Suppressor macrophage (primary cell): Measurements from ENCODE around the gene SDHB.

Experiments
- DNase-seq, 4 experiments: peaks; one replicate each; pipeline ENCODE4 v3.0.0-alpha.2; 2020 to 2022

Gene SDHB

GRCh38 chr1:16986113-16986512, 67.7 kb downstream of the SDHB start:
- no peak for DNase-seq

GRCh38 chr1:16984717-16985116, 69.1 kb downstream of the SDHB start:
- no peak for DNase-seq

DNA sequence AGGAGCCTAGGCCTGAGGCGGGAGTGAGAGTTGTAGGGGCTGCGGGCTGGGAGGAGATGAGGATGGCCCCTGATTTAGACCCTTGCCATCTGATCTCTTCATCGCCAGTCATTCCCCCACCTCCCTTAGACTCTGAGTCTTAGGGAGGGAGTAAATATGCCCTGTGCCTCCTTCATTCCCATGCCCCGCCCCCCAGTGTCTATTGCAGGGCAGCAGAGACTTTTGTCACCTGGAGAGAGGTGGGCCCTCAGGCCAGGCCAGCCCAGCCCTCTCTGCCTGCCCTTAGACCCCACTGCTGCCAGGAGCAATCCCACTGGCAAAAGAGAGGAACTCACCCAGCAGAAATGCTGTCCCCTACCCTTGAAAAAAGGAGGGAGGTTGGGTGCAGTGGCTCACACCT, 70.2 kb downstream of the SDHB start:
- no peak for DNase-seq

DNA sequence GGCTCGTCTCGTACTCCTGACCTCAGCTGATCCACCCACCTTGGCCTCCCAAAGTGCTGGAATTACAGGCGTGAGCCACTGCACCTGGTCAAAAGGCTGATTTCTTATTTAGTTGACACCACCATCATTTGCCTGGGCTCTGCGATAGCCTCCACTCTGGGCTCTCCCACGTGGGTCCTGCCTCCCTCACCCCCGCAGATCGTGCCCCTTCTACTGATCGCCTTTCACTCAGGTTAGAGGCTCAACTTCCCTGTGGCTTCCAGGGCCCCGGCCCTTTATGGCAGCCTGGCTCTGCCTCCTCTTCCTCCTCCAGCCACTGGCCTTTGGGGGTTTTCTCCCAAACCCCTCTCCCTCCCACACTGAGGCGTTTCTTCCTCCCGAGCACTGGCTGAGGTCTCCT, 70.9 kb downstream of the SDHB start:
- no peak for DNase-seq

GRCh38 chr1:16981269-16981849, 72.5 kb downstream of the SDHB start:
- no peak for DNase-seq

GRCh38 chr1:16980473-16981268, 73.2 kb downstream of the SDHB start, which contains the start of gene MFAP2:
MFAP2 (minus strand) TSS chr1:16980620; CDS start chr1:16978273, 2,347 bp downstream.
- DNase-seq: peak in 1 of 4 experiments; percentile 20

GRCh38 chr1:16979475-16980327, 74.1 kb downstream of the SDHB start:
- DNase-seq: peak in 2 of 4 experiments; percentile 15 to 16

- DNase-seq: peak in 1 of 4 experiments; percentile 15
These were observed 75.0 kb downstream of the SDHB start for GRCh38 chr1:16978567-16979474.

DNA sequence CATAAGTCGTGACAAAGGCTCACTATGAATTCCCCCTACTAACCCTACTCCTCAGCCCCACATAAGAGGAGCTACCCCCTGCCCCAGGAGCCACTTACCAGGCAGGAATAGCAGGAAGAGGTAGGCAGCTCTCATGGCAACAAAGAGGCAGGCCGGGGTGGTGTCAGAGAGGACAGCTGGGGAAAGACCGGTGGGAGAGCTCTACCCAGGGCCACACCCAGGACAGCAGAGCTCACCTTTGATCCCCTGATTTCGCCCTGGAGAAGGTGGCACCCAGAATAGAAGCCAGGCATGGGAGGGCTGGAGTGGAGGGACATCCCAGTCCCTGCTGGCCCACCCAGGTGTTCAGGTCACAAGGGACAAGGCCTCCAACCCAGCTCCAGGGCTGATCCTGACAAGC, 75.7 kb downstream of the SDHB start:
- DNase-seq: no peak

DNA sequence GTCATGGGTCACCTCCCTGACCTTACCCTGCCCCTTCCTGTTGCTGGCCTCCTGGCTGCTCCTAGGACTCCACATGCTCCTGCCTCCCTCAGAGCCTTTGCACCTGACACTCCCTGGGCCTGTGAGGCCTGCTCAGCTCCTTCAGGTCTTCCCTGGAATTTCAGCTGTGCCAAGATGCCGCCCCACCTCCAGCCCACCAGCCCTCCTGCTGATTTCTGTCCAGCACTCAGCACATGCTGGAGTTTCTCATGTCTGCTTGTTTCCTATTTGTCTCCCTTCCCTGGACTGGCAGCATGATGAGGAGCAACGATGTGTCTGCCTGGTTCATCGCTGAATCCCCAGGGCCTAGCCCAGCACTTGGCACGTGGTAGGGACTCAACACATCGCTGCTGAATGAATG, 76.5 kb downstream of the SDHB start:
- no peak for DNase-seq

GRCh38 chr1:16976966-16977365, 76.9 kb downstream of the SDHB start:
- DNase-seq: no peak

DNA sequence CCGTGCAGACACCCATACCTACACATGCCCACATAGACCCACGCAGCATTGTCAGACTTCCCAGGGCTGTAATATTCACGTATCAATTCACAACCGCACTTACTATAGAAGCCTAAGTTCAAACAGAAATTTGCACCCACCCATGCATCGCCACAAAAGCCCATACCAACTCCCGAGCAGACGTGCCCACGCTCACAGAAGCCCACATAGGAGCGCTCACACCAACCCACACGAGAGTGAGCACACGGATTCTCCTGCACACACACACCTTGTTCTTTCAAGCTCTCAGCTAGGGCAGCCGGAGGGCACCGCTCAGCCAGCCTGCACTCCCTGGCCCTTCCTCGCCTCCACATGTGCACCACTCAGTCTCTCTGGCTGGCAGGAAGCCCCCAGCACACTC, 78.0 kb downstream of the SDHB start:
- no peak for DNase-seq

DNA sequence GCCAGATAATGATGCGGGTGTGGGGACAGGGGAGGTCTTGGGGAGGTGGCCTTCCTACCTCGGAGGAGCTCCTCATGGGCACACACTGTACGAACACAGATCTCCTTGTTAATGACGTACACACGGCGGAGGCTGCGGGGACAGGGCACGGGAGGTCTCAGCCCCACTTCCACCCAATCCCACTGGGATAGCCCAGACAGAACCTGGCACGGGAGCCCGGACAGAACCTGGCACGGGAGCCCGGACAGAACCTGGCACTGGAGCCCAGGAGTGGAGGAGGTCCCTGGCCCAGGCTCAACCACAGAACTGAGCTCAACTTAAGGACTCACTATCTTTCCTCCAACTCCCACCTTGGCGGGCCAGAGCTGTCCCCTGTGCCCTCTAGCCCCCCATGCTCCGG, 78.6 kb downstream of the SDHB start:
- no peak for DNase-seq

GRCh38 chr1:16973215-16973614, 80.6 kb downstream of the SDHB start:
- no peak for DNase-seq

DNA sequence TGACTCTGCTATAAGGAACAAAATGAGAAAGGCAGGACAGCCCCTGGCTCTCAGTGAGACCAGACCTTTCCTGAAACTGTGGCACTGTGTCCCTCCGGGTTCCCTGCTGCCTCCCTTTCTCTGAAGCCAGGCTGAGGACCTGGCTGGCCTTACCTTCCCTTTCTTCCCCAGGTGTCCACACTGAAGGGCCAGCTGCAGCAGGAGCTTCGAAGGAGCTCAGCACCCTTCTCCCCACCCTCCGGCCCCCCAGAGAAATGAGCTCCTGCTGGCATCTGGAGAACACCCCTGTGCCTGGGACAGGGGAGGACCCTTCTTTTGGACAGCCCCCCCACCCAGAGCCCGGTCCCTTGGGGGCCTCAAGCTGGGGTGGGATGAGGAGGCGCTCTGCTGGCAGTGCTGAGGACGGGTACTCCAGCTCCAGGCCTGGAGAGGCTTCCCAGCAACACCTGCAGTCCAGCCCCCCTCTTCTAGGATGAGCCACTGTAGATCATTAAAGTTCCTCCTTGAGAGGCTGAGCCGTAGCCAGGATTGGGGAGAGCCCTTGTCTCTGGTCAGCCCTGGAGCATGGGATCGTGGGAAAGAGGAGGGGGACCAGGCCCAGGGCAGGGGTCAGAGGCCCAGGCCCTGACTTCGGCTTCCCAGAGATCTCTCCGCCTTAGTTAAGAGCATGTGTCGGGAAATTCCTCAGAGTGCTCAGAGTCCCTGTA, 81.5 kb downstream of the SDHB start:
- no peak for DNase-seq

DNA sequence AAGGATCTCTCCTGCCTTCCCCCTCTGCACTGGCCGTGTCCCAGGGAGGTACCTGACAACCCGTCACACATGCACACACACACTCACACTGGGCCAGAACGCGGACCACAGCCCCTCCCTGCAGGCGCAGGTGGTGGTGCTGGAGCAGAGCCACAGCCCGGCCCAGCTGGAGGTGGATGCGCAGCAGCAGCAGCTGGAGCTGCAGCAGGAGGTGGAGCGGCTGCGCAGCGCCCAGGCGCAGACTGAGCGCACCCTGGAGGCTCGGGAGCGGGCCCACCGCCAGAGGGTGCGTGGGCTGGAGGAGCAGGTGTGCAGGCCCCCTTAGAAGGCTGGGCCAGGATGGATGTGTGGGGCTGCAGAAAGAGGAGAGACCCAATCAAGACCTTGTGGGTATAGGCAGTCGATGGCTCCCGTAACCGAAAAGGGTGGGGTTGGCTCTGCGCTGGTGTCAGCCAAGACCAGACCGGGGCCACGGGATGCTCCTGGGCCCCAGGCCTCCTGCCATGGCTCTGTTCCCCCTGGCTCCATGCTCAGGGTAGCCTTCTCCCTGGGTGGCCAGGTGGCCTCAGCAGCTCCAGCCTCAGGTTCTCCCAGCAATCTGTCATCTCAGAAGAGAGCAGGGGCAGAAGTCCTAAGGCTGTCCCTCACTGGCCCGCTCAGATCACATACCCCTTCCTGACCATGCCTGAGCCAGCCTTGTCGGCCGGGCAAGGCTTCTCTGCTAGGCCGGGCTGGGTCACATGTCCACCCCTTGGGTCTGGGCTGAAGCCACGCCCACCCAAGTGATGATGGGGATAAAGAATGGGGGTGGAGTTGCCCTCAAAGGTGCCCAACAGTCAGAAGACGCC, 82.3 kb downstream of the SDHB start:
- DNase-seq: no peak

DNA sequence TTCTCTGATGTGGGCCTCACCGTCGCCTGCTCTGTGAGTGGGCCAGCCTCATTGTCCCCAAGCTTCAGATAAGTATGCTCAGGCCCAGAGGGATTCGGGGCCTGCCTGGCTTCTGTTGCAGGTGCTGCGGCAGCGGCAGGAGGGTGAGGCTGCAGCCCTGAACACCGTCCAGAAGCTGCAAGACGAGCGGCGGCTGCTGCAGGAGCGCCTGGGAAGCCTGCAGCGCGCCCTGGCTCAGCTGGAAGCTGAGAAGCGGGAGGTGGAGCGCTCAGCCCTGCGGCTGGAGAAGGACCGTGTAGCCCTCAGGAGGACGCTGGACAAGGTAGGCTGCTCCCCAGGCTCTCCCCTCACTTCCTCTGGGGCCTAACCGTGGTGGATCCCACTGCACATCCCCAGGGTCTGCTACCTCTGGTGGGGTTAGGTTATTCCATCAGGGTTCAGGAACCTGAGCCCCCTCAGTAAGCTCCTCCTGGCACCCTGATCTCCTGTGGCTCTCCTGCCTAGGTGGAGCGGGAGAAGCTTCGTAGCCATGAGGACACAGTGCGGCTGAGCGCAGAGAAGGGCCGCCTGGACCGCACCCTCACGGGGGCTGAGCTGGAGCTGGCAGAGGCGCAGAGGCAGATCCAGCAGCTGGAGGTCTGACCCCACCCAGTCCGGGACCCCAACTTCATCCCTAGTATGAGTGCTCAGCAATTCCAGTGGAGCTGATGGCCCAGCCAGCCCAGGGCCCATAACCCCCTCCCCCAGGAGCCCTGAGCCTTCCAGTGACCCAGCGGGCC, 83.5 kb downstream of the SDHB start:
- no peak for DNase-seq

DNA sequence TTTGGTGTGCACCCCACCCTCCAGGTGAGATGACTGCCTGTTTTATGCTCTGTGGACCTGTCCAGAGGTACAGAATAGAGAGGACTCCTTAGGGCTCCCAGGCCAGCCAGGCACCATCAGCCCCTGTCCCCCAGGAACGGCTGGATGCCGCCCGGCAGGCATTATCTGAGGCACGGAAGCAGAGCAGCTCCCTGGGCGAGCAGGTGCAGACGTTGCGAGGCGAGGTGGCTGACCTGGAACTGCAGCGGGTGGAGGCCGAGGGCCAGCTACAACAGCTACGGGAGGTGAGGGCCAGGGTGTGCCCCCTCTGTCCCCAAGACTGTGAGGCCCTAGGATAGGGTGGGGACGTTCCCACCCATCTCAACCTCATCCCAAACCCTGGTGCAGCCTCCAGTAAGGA, 84.2 kb downstream of the SDHB start:
- DNase-seq: no peak

GRCh38 chr1:16969057-16969611, 84.7 kb downstream of the SDHB start:
- DNase-seq: no peak
